Ectodermal cell (in vitro differentiated cells): ENCODE data around the gene HPGDS.
"Not testable (repeated sequence)": the region's sequence is repeated elsewhere in the genome, so short reads cannot be mapped to it uniquely, and the experiment has no call there.

Source experiments
- H3K27ac ChIP-seq: 2 replicates; pipeline ENCODE4 v1.7.0; 2013; ENCODE audit warnings: mild to moderate bottlenecking, low read depth, low read length; ENCODE audit not compliant: insufficient read depth, poor library complexity, severe bottlenecking
- H3K27me3 ChIP-seq: 2 replicates; pipeline ENCODE4 v1.7.0; 2013; ENCODE audit warnings: mild to moderate bottlenecking, low read length; ENCODE audit not compliant: insufficient read depth, control insufficient read depth, poor library complexity, severe bottlenecking
- H3K36me3 ChIP-seq: one replicate; pipeline ENCODE4 v1.7.0; 2013; ENCODE audit warnings: low read length; ENCODE audit not compliant: control insufficient read depth, insufficient read depth
- H3K4me1 ChIP-seq: one replicate; pipeline ENCODE4 v1.7.0; 2013; ENCODE audit warnings: low read length; ENCODE audit not compliant: control insufficient read depth, insufficient read depth
- H3K4me3 ChIP-seq: 2 replicates; pipeline ENCODE4 v1.7.0; 2013; ENCODE audit warnings: low read depth, low read length, control low read depth; ENCODE audit not compliant: insufficient read depth
- H3K9me3 ChIP-seq: 2 replicates; pipeline ENCODE4 v1.7.0; 2013; ENCODE audit warnings: mild to moderate bottlenecking, low read length, moderate library complexity; ENCODE audit not compliant: control insufficient read depth
- WGBS, 2 experiments: methylation state at CpG; one replicate each; pipeline ENCODE4 v1.1.7; 2013; ENCODE audit warnings: missing lambda C conversion rate in 2 of 2; 5-methylcytosine and 5-hydroxymethylcytosine counted together

HPGDS gene

GRCh38 chr4:94334476-94334875 lies 8.2 kb downstream of the HPGDS start:
- Histone ChIP-seq H3K27ac (no peak overlapping the region), H3K4me1 (peaks cover 4% of the 10 kb centered on the region), H3K36me3 (no peaks in the 10 kb centered on the region), H3K9me3 (no peaks in the 10 kb centered on the region), H3K27me3 (no peaks in the 10 kb centered on the region), H3K4me3 (no peak overlapping the region)
- WGBS, 2 experiments, result 83 to 92% methylated on average over 1 of the region's 2 CpGs

- Histone ChIP-seq H3K27ac (no peak overlapping the region), H3K4me3 (no peak overlapping the region), H3K4me1 (peaks cover 4% of the 10 kb centered on the region), H3K36me3 (no peaks in the 10 kb centered on the region), H3K27me3 (no peaks in the 10 kb centered on the region), H3K9me3 (no peaks in the 10 kb centered on the region)
- WGBS, 2 experiments, result 85 to 94% methylated on average over 2 to 3 of the region's 3 CpGs
Measured at GRCh38 chr4:94333866-94334265, 8.8 kb downstream of the HPGDS start.

GRCh38 chr4:94332983-94333590 lies 9.5 kb downstream of the HPGDS start:
- 36 to 61% methylated on average over 2 to 5 of the region's 5 CpGs for WGBS, 2 experiments
- H3K4me3 ChIP-seq, result no peak overlapping the region
- H3K9me3 ChIP-seq, result no peaks in the 10 kb centered on the region
- H3K27ac ChIP-seq, result no peak overlapping the region
- H3K27me3 ChIP-seq, result no peaks in the 10 kb centered on the region
- peaks cover 4% of the 10 kb centered on the region for H3K4me1 ChIP-seq
- H3K36me3 ChIP-seq, result no peaks in the 10 kb centered on the region

GRCh38 chr4:94329933-94330332 lies 12.7 kb downstream of the HPGDS start:
- no peaks in the 10 kb centered on the region for H3K36me3 ChIP-seq
- H3K27ac ChIP-seq, result no peak overlapping the region
- WGBS, 2 experiments, result 84 to 85% methylated on average over 1 of the region's 1 CpG
- peaks cover 2% of the 10 kb centered on the region for H3K9me3 ChIP-seq
- peaks cover 4% of the 10 kb centered on the region for H3K4me1 ChIP-seq
- no peak overlapping the region for H3K4me3 ChIP-seq
- H3K27me3 ChIP-seq, result no peaks in the 10 kb centered on the region

GRCh38 chr4:94325835-94326234 lies 16.8 kb downstream of the HPGDS start:
- WGBS, 2 experiments, result 80 to 100% methylated on average over 1 of the region's 1 CpG
- Histone ChIP-seq H3K27ac (no peak overlapping the region), H3K4me1 (no peaks in the 10 kb centered on the region), H3K27me3 (no peaks in the 10 kb centered on the region), H3K36me3 (no peaks in the 10 kb centered on the region), H3K9me3 (peaks cover 2% of the 10 kb centered on the region), H3K4me3 (no peak overlapping the region)

- not testable (repeated sequence) for H3K27me3 ChIP-seq, H3K27ac ChIP-seq, H3K4me1 ChIP-seq, H3K9me3 ChIP-seq, H3K4me3 ChIP-seq, H3K36me3 ChIP-seq
Measured at GRCh38 chr4:94319927-94320326, 22.7 kb downstream of the HPGDS start.

- Histone ChIP-seq H3K36me3 (no peaks in the 10 kb centered on the region), H3K27ac (no peak overlapping the region), H3K27me3 (no peaks in the 10 kb centered on the region), H3K9me3 (no peaks in the 10 kb centered on the region), H3K4me1 (no peaks in the 10 kb centered on the region), H3K4me3 (no peak overlapping the region)
- WGBS, 2 experiments, result 95 to 99% methylated on average over 4 of the region's 4 CpGs
Measured at GRCh38 chr4:94307231-94307871, 35.3 kb downstream of the HPGDS start.

- no peak overlapping the region for H3K27ac ChIP-seq
- H3K36me3 ChIP-seq, result no peaks in the 10 kb centered on the region
- H3K4me3 ChIP-seq, result no peak overlapping the region
- H3K9me3 ChIP-seq, result no peaks in the 10 kb centered on the region
- H3K27me3 ChIP-seq, result no peaks in the 10 kb centered on the region
- no peaks in the 10 kb centered on the region for H3K4me1 ChIP-seq
- 95% methylated on average over 3 of the region's 3 CpGs for WGBS, 2 experiments
Measured at GRCh38 chr4:94306713-94307112, 35.9 kb downstream of the HPGDS start.

- Histone ChIP-seq H3K27ac (no peak overlapping the region), H3K27me3 (no peaks in the 10 kb centered on the region), H3K4me1 (no peaks in the 10 kb centered on the region), H3K9me3 (no peaks in the 10 kb centered on the region), H3K4me3 (no peak overlapping the region), H3K36me3 (no peaks in the 10 kb centered on the region)
- WGBS, 2 experiments, result 86 to 100% methylated on average over 3 to 5 of the region's 5 CpGs
Measured at GRCh38 chr4:94305466-94306225, 37.0 kb downstream of the HPGDS start.

- no peak overlapping the region for H3K4me3 ChIP-seq
- no peak overlapping the region for H3K27ac ChIP-seq
- no peaks in the 10 kb centered on the region for H3K9me3 ChIP-seq
- WGBS, 2 experiments, result 57 to 64% methylated on average over 2 of the region's 2 CpGs
- no peaks in the 10 kb centered on the region for H3K4me1 ChIP-seq
- H3K36me3 ChIP-seq, result no peaks in the 10 kb centered on the region
- H3K27me3 ChIP-seq, result no peaks in the 10 kb centered on the region
Measured at GRCh38 chr4:94304365-94304971, 38.2 kb downstream of the HPGDS start.
